K562 (cell line): ENCODE data around the gene HMG20B. TPM values are rescaled to one million over a fixed set of nuclear protein-coding genes. Genes with fewer than 3 reads are reported as not detected.

Experiments used
- ATAC-seq: fragments of 200-7000 bp; cut with Tn5 transposase; 3 replicates; pipeline ENCODE4 v1.9.1; 2020; ENCODE audit warnings: moderate library complexity
- BruUV-seq: library from RNA; stranded (reverse); fragments of 400-500 nt; replicated peaks from 2 replicates; lab custom pipeline; 2021; lab: Mats Ljungman, UMichigan
- CTCF ChIA-PET: fragments of 300-600 bp; formaldehyde crosslinking; extraction: SDS; loops from one replicate; lab custom pipeline; 2021; ENCODE audit warnings: low intra/inter-chr PET ratio; lab: Yijun Ruan, JAX
- POLR2A ChIA-PET: fragments of 300-600, 350-650 bp; sonication (Branson Sonifier 250); formaldehyde crosslinking; extraction: SDS; loops from one replicate; lab custom pipeline; 2021; ENCODE audit warnings: antibody characterized with exemption, inconsistent platforms; lab: Yijun Ruan, JAX
- DNase-seq, 4 experiments: peaks; one replicate each; pipeline versions ENCODE4 v3.0.0 to v3.0.0-alpha.2; 2011 to 2018; ENCODE audit warnings: low spot score in 3 of 4, mixed read lengths in 3 of 4; ENCODE audit errors: extremely low read depth in 1 of 4
- FAIRE-seq: peaks from 2 replicates; lab custom pipeline; 2011; peaks lifted over from hg19 to GRCh38; lab: Jason Lieb, UNC
- H2AFZ ChIP-seq: 2 replicates; pipeline ENCODE4 v1.6.0; 2011; ENCODE audit warnings: low read depth, low read length, control low read depth, inconsistent platforms
- H3K27ac ChIP-seq: fragments of 200-600 bp; 3 replicates; pipeline ENCODE4 v1.8.0; 2011; ENCODE audit warnings: low read depth, mild to moderate bottlenecking, control low read depth, inconsistent platforms, low read length, moderate library complexity, mixed read lengths; ENCODE audit errors: extremely low read depth
- H3K27me3 ChIP-seq, 2 experiments: fragments of 300-600 bp in 1 of 2; 2 replicates in 1 of 2; 3 replicates in 1 of 2; pipeline versions ENCODE4 v1.6.0 to v1.8.0; 2011; ENCODE audit warnings: inconsistent platforms in 2 of 2, low read length in 2 of 2, mild to moderate bottlenecking in 1 of 2, mixed read lengths in 1 of 2, moderate library complexity in 1 of 2; ENCODE audit not compliant: control insufficient read depth in 2 of 2, insufficient read depth in 2 of 2
- H3K36me3 ChIP-seq: fragments of 300-600 bp; 3 replicates; pipeline ENCODE4 v1.8.0; 2011; ENCODE audit warnings: mild to moderate bottlenecking, low read length, inconsistent platforms; ENCODE audit not compliant: control insufficient read depth, insufficient read depth
- H3K4me1 ChIP-seq, 2 experiments: fragments of 200-600 bp in 1 of 2; replicated peaks in 1 of 2; 2 replicates in 1 of 2; 3 replicates in 1 of 2; pipeline versions ENCODE4 v1.5.1 to v1.8.0; 2011; ENCODE audit warnings: inconsistent platforms in 2 of 2, low read length in 2 of 2, mild to moderate bottlenecking in 1 of 2, mixed read lengths in 1 of 2, moderate library complexity in 1 of 2; ENCODE audit not compliant: control insufficient read depth in 2 of 2, insufficient read depth in 2 of 2
- H3K4me2 ChIP-seq: 2 replicates; pipeline ENCODE4 v1.6.1; 2011; ENCODE audit warnings: low read length, control low read depth, inconsistent platforms, mixed read lengths; ENCODE audit not compliant: insufficient read depth
- H3K4me3 ChIP-seq: fragments of 200-600 bp; sonication (generic), shearing (Covaris generic); 2 replicates; pipeline ENCODE4 v1.5.1; 2016; ENCODE audit warnings: control low read depth, inconsistent platforms
- H3K79me2 ChIP-seq: fragments of 200-600 bp; 3 replicates; pipeline ENCODE4 v1.8.0; 2011; ENCODE audit warnings: low read length, inconsistent platforms; ENCODE audit not compliant: control insufficient read depth, insufficient read depth
- H3K9ac ChIP-seq, 2 experiments: 2 replicates each; pipeline versions ENCODE4 v1.6.0 to v1.6.1; 2011; ENCODE audit warnings: low read depth in 2 of 2, low read length in 2 of 2, control low read depth in 1 of 2, inconsistent platforms in 1 of 2, mild to moderate bottlenecking in 1 of 2, mixed read lengths in 1 of 2; ENCODE audit not compliant: insufficient read depth in 1 of 2
- H3K9me1 ChIP-seq: one replicate; pipeline ENCODE4 v1.6.0; 2011; ENCODE audit warnings: inconsistent platforms, mild to moderate bottlenecking, low read length, moderate library complexity; ENCODE audit not compliant: control insufficient read depth, insufficient read depth
- H3K9me3 ChIP-seq: replicated peaks from 2 replicates; pipeline ENCODE4 v1.5.1; 2011; ENCODE audit warnings: low read depth, low read length, inconsistent platforms; ENCODE audit not compliant: control insufficient read depth, insufficient read depth
- H4K20me1 ChIP-seq: replicated peaks from 2 replicates; pipeline ENCODE4 v1.6.1; 2011; ENCODE audit warnings: low read length, inconsistent platforms, mixed read lengths; ENCODE audit not compliant: control insufficient read depth, insufficient read depth
- CTCF ChIP-seq, 3 experiments: IDR thresholded peaks in 2 of 3; conservative IDR thresholded peaks in 1 of 3; 2 replicates each; pipeline ENCODE4 v1.5.1; 2011 to 2012; ENCODE audit warnings: low read length in 3 of 3, mild to moderate bottlenecking in 3 of 3, control low read depth in 2 of 3, improper control_type of control experiment in 1 of 3, inconsistent platforms in 1 of 3, low read depth in 1 of 3, mixed read lengths in 1 of 3, moderate library complexity in 1 of 3; ENCODE audit not compliant: insufficient read depth in 2 of 3
- POLR3A ChIP-seq: IDR thresholded peaks from 2 replicates; pipeline ENCODE4 v1.6.1; 2011; ENCODE audit warnings: borderline replicate concordance, mild to moderate bottlenecking, moderate library complexity; ENCODE audit not compliant: insufficient read length, insufficient read depth; ENCODE audit errors: extremely low read depth
- RBFOX2 ChIP-seq: fragments of 200-400 bp; formaldehyde crosslinking; IDR thresholded peaks from 2 replicates; pipeline ENCODE4 v1.6.1; 2017; ENCODE audit warnings: low read depth, mild to moderate bottlenecking, low read length, moderate library complexity
- TAL1 ChIP-seq: fragments of 450-650 bp; IDR thresholded peaks from 2 replicates; pipeline ENCODE4 v1.6.1; 2016; ENCODE audit warnings: mild to moderate bottlenecking
- ZBED1 ChIP-seq: IDR thresholded peaks from 2 replicates; pipeline ENCODE4 v1.6.1; 2014
- ZNF324 ChIP-seq: fragments of 250-450 bp; sonication (Bioruptor Pico); IDR thresholded peaks from 2 replicates; pipeline ENCODE4 v1.4.0; 2020; ENCODE audit warnings: mild to moderate bottlenecking
- ZNF586 ChIP-seq: fragments of 450-650 bp; formaldehyde crosslinking; conservative IDR thresholded peaks from 2 replicates; pipeline ENCODE4 v1.4.0; 2020; ENCODE audit warnings: mild to moderate bottlenecking, moderate library complexity
- WGBS: fragments of 100-300 bp; shearing (Covaris generic); methylation state at CpG from one replicate; pipeline ENCODE4 v1.1.6; 2016; ENCODE audit warnings: low coverage, mixed read lengths; ENCODE audit not compliant: insufficient coverage; ENCODE audit errors: missing lambda C conversion rate; 5-methylcytosine and 5-hydroxymethylcytosine counted together
- in situ Hi-C: fragments of 300-500 bp; cut with MboI; formaldehyde crosslinking; loops from 4 replicates; pipeline ENCODE4 v1.15.0; 2018; ENCODE audit warnings: inconsistent platforms, mixed read lengths
- intact Hi-C: fragments of 100-400 bp; cut with micrococcal nuclease; formaldehyde crosslinking; loops from 2 replicates; pipeline ENCODE4 v1.14.2; 2022
- polyA plus RNA-seq, 8 experiments: library from polyadenylated mRNA; depleted of rRNA in 4 of 8; stranded (reverse) in 5 of 8; unstranded in 3 of 8; fragments of >200 nt; fragmentation: Nextera tagmentation in 2 of 8; fragmentation: Illumina TruSeq in 1 of 8; extraction: Ambion mirVana in 2 of 8; extraction: Trizol in 1 of 8; gene quantifications; 2 replicates each; pipeline versions ENCODE4 v1.2.1 to v1.2.3, GENCODE V29; 2011 to 2014; ENCODE audit warnings: inconsistent platforms in 1 of 8, missing spikeins in 1 of 8
- total RNA-seq, 7 experiments: library from RNA; depleted of rRNA in 6 of 7; stranded (reverse); fragments of >200 nt in 6 of 7; fragmentation: Illumina TruSeq in 2 of 7; extraction: Trizol in 2 of 7; gene quantifications; 2 replicates each; pipeline versions ENCODE4 v1.2.1 to v1.2.3, GENCODE V29; 2011 to 2021; ENCODE audit warnings: low replicate concordance in 1 of 7

HMG20B gene
- total and polyA plus RNA-seq, 9 of the 15 experiments (the other 6 are each of a cell fraction or from before 2014, with no cell fraction given) = 0.35 to 172 (median 38.6) TPM

- no peak for FAIRE-seq
- Histone ChIP-seq H3K27ac (no peak overlapping the region), H3K4me3 (no peak overlapping the region), H3K79me2 (peaks cover 11% of the 10 kb centered on the region), H3K36me3 (peaks cover 24% of the 10 kb centered on the region; the same call in 1 of the 3 replicates), H3K4me2 (no peak overlapping the region), H3K9me1 (peaks cover 2% of the 10 kb centered on the region), H2AFZ (no peak overlapping the region), H3K27me3 (no peaks in the 10 kb centered on the region), H3K4me1 (peaks cover 0 to 33% of the 10 kb centered on the region in 2 experiments; a peak in 3 of 5 replicates), H3K9me3 (no peaks in the 10 kb centered on the region), H3K9ac (no peak overlapping the region), H4K20me1 (no peaks in the 10 kb centered on the region)
- no TSS peak for BruUV-seq
- peak in 1 of 4 experiments; percentile 35 for DNase-seq
- ATAC-seq = peak; percentile 81
- 99% methylated on average over 22 of the region's 28 CpGs for WGBS
- TF ChIP-seq CTCF (IDR thresholded peaks at IDR 0.05 in 2 of 3, conservative IDR thresholded peaks at IDR 0.05 in 1 of 3; ENCODE audit: insufficient read depth in 2 of 3, low read depth in 1 of 3, low read length in 3 of 3) = peak; percentile 14 to 33 (median 32); a peak in 3 of 6 replicates
- TF ChIP-seq ZNF324 (CRISPR knock-in tag) = no peak
- TF ChIP-seq TAL1 = no peak
- no peak for TF ChIP-seq ZBED1
- TF ChIP-seq ZNF586 (CRISPR knock-in tag) = no peak
- TF ChIP-seq RBFOX2 = peak; percentile 27; the same call in 1 of the 2 replicates
- no peak for TF ChIP-seq POLR3A
- ChIA-PET POLR2A (no interaction called here), CTCF (no interaction called here)
- intact Hi-C loops = loop anchor here (10.0 kb wide), 1 partner anchor 55 kb away; no protein-coding TSS in a partner anchor
- in situ Hi-C loops = no loop called here
Observed at GRCh38 chr19:3599776-3600187, 27.0 kb downstream of the HMG20B start.
